AG09309 (cell line): ENCODE data around the gene EEF1AKMT3.

ENCODE experiments used
- DNase-seq: peaks from one replicate; pipeline ENCODE4 v3.0.0-alpha.2; 2010; ENCODE audit warnings: low read depth
- H3K4me3 ChIP-seq: 2 replicates; pipeline ENCODE4 v1.5.1; 2011; ENCODE audit warnings: mild to moderate bottlenecking, low read depth, low read length, moderate library complexity; ENCODE audit not compliant: control insufficient read depth
- TF ChIP-seq, protein P1 (sequence below): IDR thresholded peaks from 2 replicates; pipeline ENCODE4 v1.5.1; 2011; ENCODE audit warnings: mild to moderate bottlenecking, low read depth, low read length, inconsistent platforms; ENCODE audit not compliant: insufficient read depth, control insufficient read depth; ENCODE audit errors: missing control alignments

EEF1AKMT3 gene

DNA sequence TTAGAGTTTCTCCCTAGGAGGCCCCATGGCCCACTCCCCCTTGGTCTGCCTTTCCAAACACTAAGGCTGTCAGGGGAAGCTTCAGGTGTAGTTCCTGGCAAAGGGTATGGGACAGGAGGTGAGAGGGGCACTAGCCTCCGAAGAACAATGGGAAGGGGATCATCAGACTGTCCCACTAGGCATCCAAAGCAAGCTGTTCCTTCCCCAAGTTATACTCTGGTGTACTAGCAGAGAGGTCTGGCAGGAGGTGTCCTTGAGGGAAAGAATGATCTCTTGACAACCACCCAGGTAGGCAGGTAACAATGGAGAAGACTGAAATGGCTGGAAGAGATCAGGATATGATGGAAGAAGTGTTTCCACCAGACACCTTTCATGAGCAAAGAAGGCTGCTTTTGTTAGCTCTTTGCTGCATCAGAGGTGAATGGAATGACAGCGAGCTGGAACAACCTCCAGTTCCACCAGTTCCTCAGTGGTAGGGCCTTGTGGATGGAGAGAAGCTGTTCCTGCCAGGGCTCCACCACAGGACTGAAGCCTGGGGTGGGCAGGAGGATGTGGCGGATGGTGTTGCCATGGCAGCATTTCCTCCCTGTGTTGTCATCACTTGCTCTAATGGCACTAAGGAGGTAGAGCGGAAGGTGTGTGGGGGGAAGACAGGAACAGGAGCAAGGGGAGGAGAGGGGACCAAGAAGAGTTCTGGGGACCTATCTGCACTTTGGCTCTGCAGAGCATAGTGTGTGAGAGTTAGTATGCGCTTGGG, 31.6 kb upstream of the EEF1AKMT3 start:
- H3K4me3 ChIP-seq, result no peak overlapping the region
- no peak for DNase-seq
- TF ChIP-seq, protein P1, sequence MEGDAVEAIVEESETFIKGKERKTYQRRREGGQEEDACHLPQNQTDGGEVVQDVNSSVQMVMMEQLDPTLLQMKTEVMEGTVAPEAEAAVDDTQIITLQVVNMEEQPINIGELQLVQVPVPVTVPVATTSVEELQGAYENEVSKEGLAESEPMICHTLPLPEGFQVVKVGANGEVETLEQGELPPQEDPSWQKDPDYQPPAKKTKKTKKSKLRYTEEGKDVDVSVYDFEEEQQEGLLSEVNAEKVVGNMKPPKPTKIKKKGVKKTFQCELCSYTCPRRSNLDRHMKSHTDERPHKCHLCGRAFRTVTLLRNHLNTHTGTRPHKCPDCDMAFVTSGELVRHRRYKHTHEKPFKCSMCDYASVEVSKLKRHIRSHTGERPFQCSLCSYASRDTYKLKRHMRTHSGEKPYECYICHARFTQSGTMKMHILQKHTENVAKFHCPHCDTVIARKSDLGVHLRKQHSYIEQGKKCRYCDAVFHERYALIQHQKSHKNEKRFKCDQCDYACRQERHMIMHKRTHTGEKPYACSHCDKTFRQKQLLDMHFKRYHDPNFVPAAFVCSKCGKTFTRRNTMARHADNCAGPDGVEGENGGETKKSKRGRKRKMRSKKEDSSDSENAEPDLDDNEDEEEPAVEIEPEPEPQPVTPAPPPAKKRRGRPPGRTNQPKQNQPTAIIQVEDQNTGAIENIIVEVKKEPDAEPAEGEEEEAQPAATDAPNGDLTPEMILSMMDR, result no peak

GRCh38 chr12:57741413-57741789, 31.0 kb upstream of the EEF1AKMT3 start:
- no peak for DNase-seq
- TF ChIP-seq, protein P1, result no peak
- H3K4me3 ChIP-seq, result no peak overlapping the region

DNA sequence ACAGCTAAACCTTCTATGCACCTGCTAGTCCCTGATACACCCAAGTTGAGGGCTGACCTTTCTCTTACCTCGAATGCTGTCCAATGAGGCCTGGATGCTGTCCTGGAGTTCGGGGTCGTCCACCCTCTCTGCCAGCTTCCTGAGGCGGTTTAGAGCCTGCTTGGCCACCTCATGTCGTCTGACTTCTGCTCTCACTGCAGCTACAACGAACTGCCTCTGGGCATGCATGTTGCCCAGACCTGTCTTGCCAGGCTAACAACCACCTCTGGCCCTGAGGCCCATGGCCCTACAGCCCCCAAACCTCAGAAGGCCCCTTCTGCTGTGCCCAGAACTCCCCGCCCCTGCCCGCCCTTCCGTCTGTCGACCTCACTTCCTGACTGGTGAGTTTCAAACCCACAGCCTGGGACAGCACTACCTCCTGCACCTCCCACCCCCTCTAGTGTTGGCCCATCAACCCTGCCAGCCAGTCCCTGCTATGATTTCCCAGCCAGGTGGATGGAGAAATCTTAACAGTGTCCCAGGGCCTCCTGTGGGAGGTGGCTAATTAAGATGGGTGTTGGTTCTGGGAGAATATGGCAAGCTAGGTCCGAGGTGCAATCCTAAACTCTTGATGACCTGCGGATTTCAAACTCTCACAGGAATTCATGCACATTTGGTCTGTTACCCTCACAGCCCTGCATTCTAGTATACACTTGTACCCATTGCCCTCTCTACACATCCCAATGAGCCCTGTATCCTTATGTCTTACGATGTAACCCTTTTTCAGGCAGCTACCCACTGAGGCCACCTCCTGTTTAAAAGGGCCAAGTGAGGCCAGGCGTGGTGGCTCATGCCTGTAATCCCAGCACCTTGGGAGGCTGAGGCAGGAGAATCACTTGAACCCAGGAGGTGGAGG, 30.3 kb upstream of the EEF1AKMT3 start:
- DNase-seq, result no peak
- TF ChIP-seq, protein P1, result no peak
- H3K4me3 ChIP-seq, result no peak overlapping the region

- no peak overlapping the region for H3K4me3 ChIP-seq
- TF ChIP-seq, protein P1, result no peak
- DNase-seq, result no peak
Observed at GRCh38 chr12:57743769-57744168, 28.6 kb upstream of the EEF1AKMT3 start.

GRCh38 chr12:57744194-57744776, 28.1 kb upstream of the EEF1AKMT3 start:
- TF ChIP-seq, protein P1, result no peak
- peak; percentile 43 for DNase-seq
- H3K4me3 ChIP-seq, result peak overlapping the region; percentile 69

DNA sequence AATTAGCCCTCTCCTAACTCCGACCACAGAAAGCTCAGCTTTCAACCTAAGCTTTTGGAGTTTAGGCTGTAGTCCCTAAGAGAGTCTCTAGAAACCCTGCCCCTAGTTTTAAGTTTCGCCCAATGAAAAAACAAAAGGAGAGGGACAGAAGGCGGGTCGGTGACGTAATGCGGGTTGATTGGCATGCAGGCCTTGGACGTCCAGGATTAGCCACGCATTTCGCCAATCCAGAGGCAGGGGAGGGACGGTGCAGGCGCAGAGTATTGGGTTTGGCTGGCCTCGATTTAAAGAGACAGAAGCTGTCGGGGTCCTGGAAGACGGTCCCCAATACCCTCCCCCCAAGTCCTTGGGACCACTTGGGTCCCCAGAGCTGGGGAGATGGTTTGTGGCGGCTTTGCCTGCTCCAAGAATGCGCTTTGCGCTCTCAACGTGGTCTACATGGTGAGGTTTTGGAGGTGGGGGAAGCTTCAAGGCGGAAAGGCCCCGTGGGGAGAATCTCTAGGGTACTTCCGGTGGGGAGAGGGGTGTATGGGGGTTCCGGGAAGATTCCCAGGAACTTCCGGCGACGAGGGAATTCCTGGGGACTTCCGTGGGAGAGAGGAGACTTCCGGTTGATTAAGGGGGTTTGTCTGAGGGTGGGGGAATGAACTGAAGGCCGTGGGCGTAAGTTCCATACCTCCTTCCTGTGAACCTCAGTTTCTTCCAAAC, 27.5 kb upstream of the EEF1AKMT3 start, which contains the start of gene TSPAN31:
Gene TSPAN31, plus strand, starts transcription at position 263 of the 708 bp plus-strand sequence. Its CDS starts 116 bp downstream, at position 379.
- DNase-seq, result peak; percentile 93
- TF ChIP-seq, protein P1, result no peak
- peak within 1 kb of the TSS; percentile 69 for H3K4me3 ChIP-seq
